ENCODE results near the gene IP6K3. TPM values are rescaled to one million over a fixed set of nuclear protein-coding genes. Genes with fewer than 3 reads are reported as not detected.

Gene IP6K3
- total RNA-seq, 5 donors from 2014 or later (not counting 1 experiment from before 2014, with no cell fraction given): not detected

GRCh38 chr6:33772902-33773472, 26.3 kb upstream of the IP6K3 start:
- H3K4me3 Mint-ChIP-seq: no peak overlapping the region
- H3K9me3 Mint-ChIP-seq: no peaks in the 10 kb centered on the region
- Histone ChIP-seq H3K9me3 (no peaks in the 10 kb centered on the region), H3K27me3 (replicated peaks in 1 of 2; ENCODE audit: control insufficient read depth in 2 of 2, extremely low read depth in 1 of 2, insufficient read depth in 2 of 2, low read length in 1 of 2) (peaks cover 0 to 15% of the 10 kb centered on the region in 2 experiments), H3K4me3 (ENCODE audit: control insufficient read depth in 1 of 2, extremely low read depth in 1 of 2, low read length in 1 of 2) (no peak overlapping the region), H3K4me1 (ENCODE audit: control insufficient read depth in 1 of 2, extremely low read depth in 1 of 2, insufficient read depth in 2 of 2, low read length in 2 of 2) (peaks cover 0 to 20% of the 10 kb centered on the region in 2 experiments), H3K36me3 (ENCODE audit: control insufficient read depth in 2 of 2, extremely low read depth in 1 of 2, insufficient read depth in 1 of 2, low read length in 1 of 2) (peaks cover 21 to 59% of the 10 kb centered on the region in 2 donors), H3K27ac (ENCODE audit: low read length) (no peak overlapping the region)
- CTCF ChIA-PET: interaction anchor here in 1 of 2 donors (0.9 to 2.2 kb wide), 2 partner anchors 252 to 255 kb away, joined by 6 to 10 read pairs; no protein-coding TSS in a partner anchor
- POLR2A ChIA-PET: no interaction called here
- ATAC-seq (replicated peaks in 1 of 4): no peak
- H3K27ac Mint-ChIP-seq: no peak overlapping the region
- DNase-seq: no peak
- peaks cover 10 to 15% (median 14%) of the 10 kb centered on the region in 3 donors for H3K4me1 Mint-ChIP-seq
- WGBS (ENCODE audit: insufficient coverage): 93% methylated on average over 3 of the region's 6 CpGs
- H3K27me3 Mint-ChIP-seq: peaks cover 0 to 4% of the 10 kb centered on the region in 2 donors
- peaks cover 36% of the 10 kb centered on the region for H3K36me3 Mint-ChIP-seq

- Mint-ChIP-seq H3K27ac (peak overlapping the region; percentile 44 to 46), H3K9me3 (no peaks in the 10 kb centered on the region), H3K27me3 (peaks cover 0 to 4% of the 10 kb centered on the region in 2 donors), H3K4me3 (no peak overlapping the region), H3K36me3 (peaks cover 28% of the 10 kb centered on the region), H3K4me1 (peaks cover 10 to 15% (median 14%) of the 10 kb centered on the region in 3 donors)
- CTCF ChIA-PET: interaction anchor here (0.9 to 3.1 kb wide), 6 partner anchors 12 to 256 kb away, joined by 3 to 12 read pairs (median 4); no protein-coding TSS in a partner anchor
- H3K27ac ChIP-seq (ENCODE audit: low read length): no peak overlapping the region
- H3K9me3 ChIP-seq: no peaks in the 10 kb centered on the region
- peaks cover 0 to 20% of the 10 kb centered on the region in 2 experiments for H3K4me1 ChIP-seq (ENCODE audit: control insufficient read depth in 1 of 2, extremely low read depth in 1 of 2, insufficient read depth in 2 of 2, low read length in 2 of 2)
- no peak overlapping the region for H3K4me3 ChIP-seq (ENCODE audit: control insufficient read depth in 1 of 2, extremely low read depth in 1 of 2, low read length in 1 of 2)
- ATAC-seq (replicated peaks in 1 of 4): peak; percentile 6 to 28 (median 14)
- no peak for DNase-seq
- H3K36me3 ChIP-seq (ENCODE audit: control insufficient read depth in 2 of 2, extremely low read depth in 1 of 2, insufficient read depth in 1 of 2, low read length in 1 of 2): peaks cover 16 to 52% of the 10 kb centered on the region in 2 donors
- H3K27me3 ChIP-seq (replicated peaks in 1 of 2; ENCODE audit: control insufficient read depth in 2 of 2, extremely low read depth in 1 of 2, insufficient read depth in 2 of 2, low read length in 1 of 2): peaks cover 0 to 18% of the 10 kb centered on the region in 2 experiments
- 93% methylated on average over 19 of the region's 24 CpGs for WGBS (ENCODE audit: insufficient coverage)
- POLR2A ChIA-PET: no interaction called here
These were observed 25.6 kb upstream of the IP6K3 start for GRCh38 chr6:33772082-33772830.

- H3K4me3 Mint-ChIP-seq: no peak overlapping the region
- no peak overlapping the region for H3K27ac ChIP-seq (ENCODE audit: low read length)
- H3K4me1 Mint-ChIP-seq: peaks cover 10 to 15% (median 14%) of the 10 kb centered on the region in 3 donors
- H3K27ac Mint-ChIP-seq: peak overlapping the region in 1 of 2 donors; percentile 44
- peaks cover 0 to 4% of the 10 kb centered on the region in 2 donors for H3K27me3 Mint-ChIP-seq
- CTCF ChIA-PET: interaction anchor here (0.6 to 3.1 kb wide), 11 partner anchors 10 to 411 kb away, joined by 3 to 12 read pairs (median 3); no protein-coding TSS in a partner anchor
- peaks cover 21% of the 10 kb centered on the region for H3K36me3 Mint-ChIP-seq
- WGBS (ENCODE audit: insufficient coverage): 35% methylated on average over 46 of the region's 47 CpGs
- peaks cover 10 to 43% of the 10 kb centered on the region in 2 donors for H3K36me3 ChIP-seq (ENCODE audit: control insufficient read depth in 2 of 2, extremely low read depth in 1 of 2, insufficient read depth in 1 of 2, low read length in 1 of 2)
- no peak overlapping the region for H3K4me3 ChIP-seq (ENCODE audit: control insufficient read depth in 1 of 2, extremely low read depth in 1 of 2, low read length in 1 of 2)
- POLR2A ChIA-PET: interaction anchor here in 1 of 2 donors (0.7 kb wide), 1 partner anchor 384 kb away, joined by 3 read pairs; no protein-coding TSS in a partner anchor
- no peaks in the 10 kb centered on the region for H3K9me3 Mint-ChIP-seq
- H3K9me3 ChIP-seq: no peaks in the 10 kb centered on the region
- H3K27me3 ChIP-seq (replicated peaks in 1 of 2; ENCODE audit: control insufficient read depth in 2 of 2, extremely low read depth in 1 of 2, insufficient read depth in 2 of 2, low read length in 1 of 2): peaks cover 0 to 24% of the 10 kb centered on the region in 2 experiments
- H3K4me1 ChIP-seq (ENCODE audit: control insufficient read depth in 1 of 2, extremely low read depth in 1 of 2, insufficient read depth in 2 of 2, low read length in 2 of 2): peaks cover 0 to 20% of the 10 kb centered on the region in 2 experiments
- ATAC-seq (replicated peaks in 1 of 4) (peak; percentile 74 to 77 (median 75)), DNase-seq (peak; percentile 24 to 82 (median 55))
These were observed 24.7 kb upstream of the IP6K3 start for GRCh38 chr6:33771146-33772081.

DNA sequence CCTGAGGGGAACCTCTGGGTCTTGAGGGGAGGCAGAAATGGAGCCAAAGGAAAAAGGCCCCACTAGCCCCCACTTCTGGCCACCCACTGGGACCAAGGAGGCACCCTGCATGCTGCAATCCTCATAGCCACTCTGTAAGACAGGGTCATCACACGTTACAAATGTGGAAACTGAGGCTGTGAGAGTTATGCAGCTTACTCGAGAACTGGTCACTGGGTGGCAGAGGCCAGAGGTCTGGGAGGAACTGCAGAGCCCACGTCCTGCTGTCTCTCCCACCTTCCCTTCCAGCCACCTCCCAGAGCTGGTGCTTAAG, 24.1 kb upstream of the IP6K3 start:
- Mint-ChIP-seq H3K4me3 (no peak overlapping the region), H3K9me3 (no peaks in the 10 kb centered on the region), H3K36me3 (peaks cover 15% of the 10 kb centered on the region), H3K27me3 (peaks cover 0 to 4% of the 10 kb centered on the region in 2 donors), H3K27ac (no peak overlapping the region), H3K4me1 (peaks cover 10 to 15% (median 14%) of the 10 kb centered on the region in 3 donors)
- CTCF ChIA-PET: interaction anchor here (0.6 to 3.1 kb wide), 9 partner anchors 10 to 412 kb away, joined by 3 to 12 read pairs (median 3); no protein-coding TSS in a partner anchor
- Histone ChIP-seq H3K9me3 (no peaks in the 10 kb centered on the region), H3K27me3 (replicated peaks in 1 of 2; ENCODE audit: control insufficient read depth in 2 of 2, extremely low read depth in 1 of 2, insufficient read depth in 2 of 2, low read length in 1 of 2) (peaks cover 0 to 28% of the 10 kb centered on the region in 2 experiments), H3K4me1 (ENCODE audit: control insufficient read depth in 1 of 2, extremely low read depth in 1 of 2, insufficient read depth in 2 of 2, low read length in 2 of 2) (peaks cover 0 to 20% of the 10 kb centered on the region in 2 experiments), H3K36me3 (ENCODE audit: control insufficient read depth in 2 of 2, extremely low read depth in 1 of 2, insufficient read depth in 1 of 2, low read length in 1 of 2) (peaks cover 4 to 37% of the 10 kb centered on the region in 2 donors), H3K27ac (ENCODE audit: low read length) (no peak overlapping the region), H3K4me3 (ENCODE audit: control insufficient read depth in 1 of 2, extremely low read depth in 1 of 2, low read length in 1 of 2) (no peak overlapping the region)
- DNase-seq: peak in 1 of 35 experiments; percentile 20
- no peak for ATAC-seq (replicated peaks in 1 of 4)
- POLR2A ChIA-PET: interaction anchor here in 1 of 2 donors (0.7 kb wide), 1 partner anchor 384 kb away, joined by 3 read pairs; no protein-coding TSS in a partner anchor
- no CpG with 5 or more reads among the region's 3 CpGs for WGBS (ENCODE audit: insufficient coverage)

DNA sequence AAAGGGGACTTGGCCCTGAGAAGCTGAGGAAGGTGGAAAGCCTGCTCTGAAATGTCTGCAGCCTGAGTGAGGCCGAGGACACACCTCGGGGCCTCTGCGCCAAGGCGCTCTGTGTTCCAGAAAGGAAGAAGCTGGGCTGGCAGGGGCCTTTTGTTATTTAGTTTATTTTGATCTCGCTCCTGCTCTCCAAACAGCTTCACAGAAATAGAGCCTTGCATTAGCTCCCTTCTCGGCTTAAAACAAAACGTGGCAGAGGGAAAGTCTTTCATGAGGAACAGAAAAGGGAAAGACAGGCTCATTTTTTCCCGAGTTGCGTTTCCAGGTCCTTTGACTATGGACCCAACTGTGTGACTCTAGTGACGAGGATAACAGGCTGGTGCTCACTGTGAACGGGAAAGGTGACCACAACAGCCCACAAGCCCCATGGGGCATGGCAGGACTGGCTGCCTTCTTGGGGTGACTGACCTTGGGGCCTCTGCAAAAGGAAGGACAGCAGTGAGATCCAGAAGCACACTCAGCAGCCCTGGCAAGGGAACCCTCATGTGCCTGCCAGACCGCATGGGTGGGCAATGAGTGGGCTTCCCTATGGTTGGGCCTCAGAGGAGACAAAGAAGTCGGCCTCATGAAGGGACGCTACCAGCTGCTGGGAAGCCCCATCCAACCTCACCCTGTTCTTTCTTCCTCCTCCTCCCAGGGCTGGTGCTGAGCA, 23.6 kb upstream of the IP6K3 start:
- Histone ChIP-seq H3K4me3 (ENCODE audit: control insufficient read depth in 1 of 2, extremely low read depth in 1 of 2, low read length in 1 of 2) (no peak overlapping the region), H3K4me1 (ENCODE audit: control insufficient read depth in 1 of 2, extremely low read depth in 1 of 2, insufficient read depth in 2 of 2, low read length in 2 of 2) (peaks cover 0 to 20% of the 10 kb centered on the region in 2 experiments), H3K36me3 (ENCODE audit: control insufficient read depth in 2 of 2, extremely low read depth in 1 of 2, insufficient read depth in 1 of 2, low read length in 1 of 2) (peaks cover 0 to 32% of the 10 kb centered on the region in 2 donors), H3K27ac (ENCODE audit: low read length) (no peak overlapping the region), H3K27me3 (replicated peaks in 1 of 2; ENCODE audit: control insufficient read depth in 2 of 2, extremely low read depth in 1 of 2, insufficient read depth in 2 of 2, low read length in 1 of 2) (peaks cover 0 to 34% of the 10 kb centered on the region in 2 experiments), H3K9me3 (no peaks in the 10 kb centered on the region)
- no peak for DNase-seq
- ChIA-PET POLR2A (no interaction called here), CTCF (interaction anchor here (0.6 to 3.1 kb wide), 4 partner anchors 11 to 284 kb away, joined by 3 to 12 read pairs (median 4); no protein-coding TSS in a partner anchor)
- Mint-ChIP-seq H3K36me3 (peaks cover 15% of the 10 kb centered on the region), H3K27ac (no peak overlapping the region), H3K9me3 (no peaks in the 10 kb centered on the region), H3K4me3 (no peak overlapping the region), H3K4me1 (peaks cover 10 to 15% (median 14%) of the 10 kb centered on the region in 3 donors), H3K27me3 (peaks cover 5 to 6% of the 10 kb centered on the region in 2 donors)
- ATAC-seq (replicated peaks in 1 of 4): no peak
- 54% methylated on average over 8 of the region's 14 CpGs for WGBS (ENCODE audit: insufficient coverage)
